ENCODE data around the gene PHKA2. TPM values are rescaled to one million over a fixed set of nuclear protein-coding genes. Genes with fewer than 3 reads are reported as not detected.
A peak's percentile ranks its signal among the peaks of the same experiment; 100 is the strongest.
"Not testable (repeated sequence)": the region's sequence is repeated elsewhere in the genome, so short reads cannot be mapped to it uniquely, and the experiment has no call there.

Gene PHKA2
- total and polyA plus RNA-seq, 10 of the 15 experiments (the other 5 are each of a cell fraction or from before 2014, with no cell fraction given), result 1.4 to 25.6 (median 15.4) TPM

- no peak for TF ChIP-seq SIX5 (IDR thresholded peaks at IDR 0.05; ENCODE audit: low read depth, low read length, severe bottlenecking)
- TF ChIP-seq FOXM1 (IDR thresholded peaks at IDR 0.05; ENCODE audit: low read depth, low read length), result no peak
These were observed 36.1 kb upstream of the PHKA2 start (continued) for GRCh38 chrX:19019996-19020395.

- no TSS peak for BruUV-seq (replicated peaks)
- ChIA-PET SMC1A (ENCODE audit: uncharacterized antibody, unreplicated experiment) (no interaction called here), CTCF (interaction anchor here (0.5 to 3.6 kb wide), 7 partner anchors 10 to 316 kb away, joined by 3 to 13 read pairs (median 3); no protein-coding TSS in a partner anchor), POLR2A (no interaction called here), RAD21 (ENCODE audit: unreplicated experiment) (no interaction called here)
- no peak overlapping the region for H2AFZ ChIP-seq (ENCODE audit: control insufficient read depth, low read depth, low read length)
- in situ Hi-C loops (cut with MboI), result loop anchor here (25.0 kb wide), 1 partner anchor 630 kb away; no protein-coding TSS in a partner anchor
- H3K4me3 ChIP-seq, result no peak overlapping the region
- no peak overlapping the region for H3K27ac ChIP-seq (ENCODE audit: control insufficient read depth, insufficient read depth)
- no peak overlapping the region for H3K4me2 ChIP-seq (ENCODE audit: control insufficient read depth, insufficient read depth)
- no peaks in the 10 kb centered on the region for H4K20me1 ChIP-seq (ENCODE audit: control insufficient read depth, insufficient read depth)
- H3K9ac ChIP-seq (ENCODE audit: control insufficient read depth, insufficient read depth, low read length), result no peak overlapping the region
- DNase-seq (ENCODE audit: low read depth, low spot score) (no peak), FAIRE-seq (peak; percentile 68), ATAC-seq (peak; percentile 83)
- no peaks in the 10 kb centered on the region for H3K4me1 ChIP-seq (ENCODE audit: control insufficient read depth, insufficient read depth, low read length)
- H3K9me3 ChIP-seq (replicated peaks; ENCODE audit: control insufficient read depth, insufficient read depth, low read length), result no peaks in the 10 kb centered on the region
- TF ChIP-seq LARP7 (IDR thresholded peaks at IDR 0.05), result no peak
- TF ChIP-seq SMC3 (IDR thresholded peaks at IDR 0.05; ENCODE audit: borderline replicate concordance, low read length), result peak; percentile 48
- TF ChIP-seq CTCF (IDR thresholded peaks at IDR 0.05 in 2 of 3, conservative IDR thresholded peaks at IDR 0.05 in 1 of 3; ENCODE audit: control insufficient read depth in 2 of 3, extremely low read depth in 1 of 3, insufficient read depth in 1 of 3, low read depth in 3 of 3, low read length in 3 of 3), result peak; percentile 49 to 55 (median 53)
- TF ChIP-seq RELA (IDR thresholded peaks at IDR 0.05; ENCODE audit: borderline replicate concordance, partially characterized antibody), result no peak
- no peak for TF ChIP-seq ELK1 (IDR thresholded peaks at IDR 0.05; ENCODE audit: low read depth, low read length)
- TF ChIP-seq RUNX3 (IDR thresholded peaks at IDR 0.05; ENCODE audit: low read length), result peak; percentile 42
- no peak for TF ChIP-seq CBFB (IDR thresholded peaks at IDR 0.05; ENCODE audit: low read depth)
- no peak for TF ChIP-seq BCL3 (IDR thresholded peaks at IDR 0.05; ENCODE audit: borderline replicate concordance, insufficient read depth, low read depth, low read length, poor library complexity, severe bottlenecking)
- TF ChIP-seq RAD21 (IDR thresholded peaks at IDR 0.05; ENCODE audit: insufficient read depth, low read depth, low read length), result peak; percentile 63
- intact Hi-C loops (cut with micrococcal nuclease; ENCODE audit: unreplicated experiment), result loop anchor here (2.0 to 5.0 kb wide), 2 partner anchors 318 to 625 kb away; no protein-coding TSS in a partner anchor
- no peaks in the 10 kb centered on the region for H3K27me3 ChIP-seq (replicated peaks in 1 of 2; ENCODE audit: control insufficient read depth in 2 of 2, insufficient read depth in 2 of 2, low read length in 1 of 2)
- no peaks in the 10 kb centered on the region for H3K36me3 ChIP-seq (ENCODE audit: control insufficient read depth in 2 of 2, insufficient read depth in 2 of 2, low read length in 1 of 2)
- 5% methylated on average over 3 of the region's 3 CpGs for WGBS (ENCODE audit: insufficient coverage, insufficient replicate concordance, low lambda C conversion rate, missing lambda C conversion rate)
- H3K79me2 ChIP-seq (ENCODE audit: control insufficient read depth, insufficient read depth, low read length), result no peaks in the 10 kb centered on the region
These were observed 33.4 kb upstream of the PHKA2 start for GRCh38 chrX:19017271-19017670.

- H3K9ac ChIP-seq (ENCODE audit: control insufficient read depth, insufficient read depth, low read length); SMC1A ChIA-PET (ENCODE audit: uncharacterized antibody, unreplicated experiment); H4K20me1 ChIP-seq (ENCODE audit: control insufficient read depth, insufficient read depth); H3K36me3 ChIP-seq (ENCODE audit: control insufficient read depth in 2 of 2, insufficient read depth in 2 of 2, low read length in 1 of 2); H3K4me1 ChIP-seq (ENCODE audit: control insufficient read depth, insufficient read depth, low read length); BruUV-seq (replicated peaks); H3K9me3 ChIP-seq (replicated peaks; ENCODE audit: control insufficient read depth, insufficient read depth, low read length); ATAC-seq; FAIRE-seq; H2AFZ ChIP-seq (ENCODE audit: control insufficient read depth, low read depth, low read length); H3K4me2 ChIP-seq (ENCODE audit: control insufficient read depth, insufficient read depth); H3K79me2 ChIP-seq (ENCODE audit: control insufficient read depth, insufficient read depth, low read length); POLR2A ChIA-PET; RAD21 ChIA-PET (ENCODE audit: unreplicated experiment); DNase-seq (ENCODE audit: low read depth, low spot score); H3K27me3 ChIP-seq (replicated peaks in 1 of 2; ENCODE audit: control insufficient read depth in 2 of 2, insufficient read depth in 2 of 2, low read length in 1 of 2); H3K4me3 ChIP-seq; H3K27ac ChIP-seq (ENCODE audit: control insufficient read depth, insufficient read depth): not testable (repeated sequence)
- WGBS (ENCODE audit: insufficient coverage, insufficient replicate concordance, low lambda C conversion rate, missing lambda C conversion rate), result 62% methylated on average over 8 of the region's 8 CpGs
- CTCF ChIA-PET, result interaction anchor here (0.6 to 3.6 kb wide), 4 partner anchors 14 to 317 kb away, joined by 3 to 13 read pairs (median 4); no protein-coding TSS in a partner anchor
- intact Hi-C loops (cut with micrococcal nuclease; ENCODE audit: unreplicated experiment) (loop anchor here (2.0 to 5.0 kb wide), 2 partner anchors 318 to 624 kb away; no protein-coding TSS in a partner anchor), in situ Hi-C loops (cut with MboI) (loop anchor here (25.0 kb wide), 1 partner anchor 629 kb away; no protein-coding TSS in a partner anchor)
These were observed 32.7 kb upstream of the PHKA2 start for GRCh38 chrX:19016614-19017013.

Data from GM12878 (cell line).